HG02642 (cell line): ENCODE measurements around the gene KLRC1.
"Not testable (repeated sequence)": the region's sequence is repeated elsewhere in the genome, so short reads cannot be mapped to it uniquely, and the experiment has no call there.

ENCODE experiments used
- ATAC-seq: cut with Tn5 transposase; IDR thresholded peaks from one replicate; pipeline ENCODE4 v1.9.1; 2021; ENCODE audit warnings: mild to moderate bottlenecking; ENCODE audit not compliant: unreplicated experiment, poor library complexity

KLRC1 gene

DNA sequence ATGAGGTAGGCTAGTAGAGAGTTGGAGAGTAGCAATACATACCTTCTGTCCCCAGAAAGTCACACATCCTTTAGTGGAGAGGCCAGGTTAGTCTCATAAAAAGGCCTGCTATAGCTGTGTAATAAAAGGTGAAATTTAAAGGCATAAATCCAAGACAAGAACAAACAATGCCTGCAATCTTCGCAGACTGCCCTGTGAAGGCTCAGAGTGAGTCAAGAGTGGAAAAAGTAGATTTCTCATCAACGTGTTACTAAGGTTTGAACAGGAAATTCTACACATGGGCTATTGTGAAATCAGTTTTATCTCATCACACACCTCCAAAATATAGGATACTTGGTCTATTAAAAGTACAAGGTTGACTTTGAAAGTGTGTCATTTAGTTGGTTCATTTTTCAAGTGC is at the start of gene KLRC1:
KLRC1 (minus strand) TSS at position 222 of the 400 bp plus-strand sequence. CDS start 2,221 bp downstream, outside the sequence.
- ATAC-seq, result no peak

DNA sequence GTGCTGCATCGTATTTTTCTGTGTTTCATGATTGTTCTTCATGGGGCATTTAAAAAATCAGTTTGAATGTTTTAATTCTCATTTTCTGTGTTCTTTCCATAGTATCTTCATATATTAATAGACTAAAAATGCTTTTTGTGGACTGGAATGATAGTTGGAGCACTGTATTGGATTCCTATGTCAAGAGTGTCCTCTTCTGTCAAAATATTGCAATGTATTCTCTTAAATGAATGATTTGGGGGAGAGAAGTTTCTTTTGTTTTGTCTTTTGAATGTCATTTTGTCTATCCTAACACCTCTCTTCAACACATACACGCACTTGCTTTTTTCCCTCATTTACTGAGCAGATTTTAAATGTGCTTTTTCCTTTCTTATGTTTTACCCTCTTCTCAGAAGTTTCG is 47.9 kb upstream of the KLRC1 start:
- no peak for ATAC-seq

DNA sequence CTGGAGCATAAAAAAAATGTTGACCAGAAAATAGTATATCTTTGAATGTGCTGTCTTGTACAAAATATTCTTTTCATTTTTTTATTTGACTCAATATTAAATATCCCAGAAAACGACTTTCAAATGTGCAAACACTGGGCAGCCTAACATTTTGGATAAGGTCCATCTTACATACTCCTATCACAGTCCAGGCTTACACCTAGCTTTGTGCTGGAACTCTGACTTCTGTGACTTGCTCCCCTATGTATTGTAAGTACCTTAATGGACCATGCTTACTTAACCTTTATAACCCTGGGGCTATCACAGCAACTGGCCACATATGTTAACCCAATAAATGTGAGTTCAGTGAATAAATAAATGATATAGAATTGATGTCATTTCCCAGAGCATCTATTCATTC is 44.9 kb upstream of the KLRC1 start:
- ATAC-seq, result no peak

DNA sequence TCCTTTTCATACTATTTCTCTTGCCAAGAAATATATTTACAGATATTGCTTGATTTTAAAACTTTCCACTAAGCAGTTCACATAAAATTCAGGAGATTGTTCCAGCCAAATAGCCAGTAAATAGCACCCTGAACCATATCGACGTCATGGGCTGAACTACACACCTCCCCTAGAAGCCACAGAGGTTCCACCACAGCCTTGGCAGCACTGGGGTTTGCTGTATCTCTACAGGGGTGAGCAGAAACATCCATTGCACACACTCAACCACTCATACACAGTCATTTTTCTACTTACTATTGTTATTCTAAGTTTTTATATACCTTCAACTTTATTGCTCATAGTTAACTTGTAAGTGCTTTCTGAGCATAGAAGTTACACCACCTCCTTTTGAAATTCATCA is 44.4 kb upstream of the KLRC1 start:
- no peak for ATAC-seq

DNA sequence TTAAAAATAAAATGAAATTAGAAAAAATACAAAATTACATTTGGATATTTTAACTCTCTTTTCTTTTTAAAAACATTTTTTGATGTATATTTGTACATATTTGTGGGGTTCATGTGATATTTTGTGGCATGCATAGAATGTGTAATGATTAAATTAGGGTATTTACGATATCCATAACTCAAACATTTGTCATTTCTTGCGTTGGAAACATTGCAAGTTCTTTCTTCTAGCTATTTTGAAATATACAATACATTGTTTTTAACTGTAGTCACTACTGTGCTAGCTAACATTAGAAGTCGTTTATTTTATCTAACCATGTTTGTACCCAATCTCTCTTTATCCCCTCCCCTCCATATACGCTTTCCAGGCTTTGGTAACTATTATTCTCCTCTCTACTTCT is 38.6 kb upstream of the KLRC1 start:
- no peak for ATAC-seq

DNA sequence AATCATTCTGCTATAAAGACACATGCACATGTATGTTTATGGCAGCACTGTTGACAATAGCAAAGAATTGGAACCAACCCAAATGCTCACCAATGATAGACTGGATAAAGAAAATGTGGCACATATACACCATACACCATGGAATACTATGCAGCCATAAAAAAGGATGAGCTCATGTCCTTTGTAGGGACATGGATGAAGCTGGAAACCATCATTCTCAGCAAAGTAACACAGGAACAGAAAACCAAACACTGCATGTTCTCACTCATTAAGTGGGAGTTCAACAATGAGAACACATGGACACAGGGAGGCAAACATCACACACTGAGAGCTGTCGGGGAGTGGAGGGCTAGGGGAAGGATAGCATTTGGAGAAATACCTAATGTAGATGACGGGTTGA is 34.2 kb upstream of the KLRC1 start:
- ATAC-seq, result not testable (repeated sequence)

DNA sequence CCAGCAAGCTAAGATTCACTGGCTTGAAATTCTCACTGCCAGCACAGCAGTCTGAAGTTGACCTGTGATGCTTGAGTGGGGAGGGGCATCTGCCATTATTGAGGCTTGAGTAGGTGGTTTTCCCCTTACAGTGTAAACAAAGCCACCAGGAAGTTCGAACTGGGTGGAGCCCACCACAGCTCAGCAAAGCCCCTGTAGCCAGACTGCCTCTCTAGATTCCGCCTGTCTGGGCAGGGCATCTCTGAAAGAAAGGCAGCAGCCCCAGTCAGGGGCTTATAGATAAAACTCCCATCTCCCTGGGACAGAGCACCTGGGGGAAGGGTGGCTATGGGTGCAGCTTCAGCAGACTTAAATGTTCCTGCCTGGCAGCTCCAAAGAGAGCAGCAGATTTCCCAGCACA is 28.7 kb upstream of the KLRC1 start:
- not testable (repeated sequence) for ATAC-seq

DNA sequence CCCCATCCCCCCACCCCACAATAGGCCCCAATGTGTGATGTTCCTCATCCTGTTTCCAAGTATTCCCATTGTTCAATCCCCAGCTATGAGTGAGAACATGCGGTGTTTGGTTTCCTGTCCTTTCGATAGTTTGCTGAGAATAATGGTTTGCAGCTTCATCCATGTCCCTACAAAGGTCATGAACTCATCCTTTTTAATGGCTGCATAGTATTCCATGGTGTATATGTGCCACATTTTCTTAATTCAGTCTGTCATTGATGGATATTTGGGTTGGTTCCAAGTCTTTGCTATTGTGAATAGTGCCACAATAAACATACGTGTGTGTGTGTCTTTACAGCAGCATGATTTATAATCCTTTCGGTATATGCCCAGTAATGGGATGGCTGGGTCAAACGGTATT is 19.6 kb upstream of the KLRC1 start:
- not testable (repeated sequence) for ATAC-seq

DNA sequence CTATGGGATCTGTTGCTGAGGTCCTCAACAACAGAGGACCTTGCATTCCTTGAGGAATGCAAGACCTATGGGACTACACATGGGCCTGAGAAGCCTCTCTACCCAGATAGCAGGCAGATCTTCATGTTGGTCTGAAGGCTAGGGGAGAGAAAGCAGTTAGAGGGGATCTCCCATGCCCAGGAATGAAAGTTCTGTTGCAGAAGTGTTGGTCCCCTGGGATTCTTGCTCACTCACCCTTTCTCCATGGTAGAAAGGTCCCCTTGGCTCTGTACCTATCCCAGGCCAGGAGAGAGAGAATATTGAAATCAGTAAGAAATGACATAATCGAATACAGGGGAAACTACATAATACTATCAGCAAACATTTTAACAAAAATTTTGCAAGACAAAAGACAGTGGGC is 16.5 kb upstream of the KLRC1 start:
- ATAC-seq, result no peak

DNA sequence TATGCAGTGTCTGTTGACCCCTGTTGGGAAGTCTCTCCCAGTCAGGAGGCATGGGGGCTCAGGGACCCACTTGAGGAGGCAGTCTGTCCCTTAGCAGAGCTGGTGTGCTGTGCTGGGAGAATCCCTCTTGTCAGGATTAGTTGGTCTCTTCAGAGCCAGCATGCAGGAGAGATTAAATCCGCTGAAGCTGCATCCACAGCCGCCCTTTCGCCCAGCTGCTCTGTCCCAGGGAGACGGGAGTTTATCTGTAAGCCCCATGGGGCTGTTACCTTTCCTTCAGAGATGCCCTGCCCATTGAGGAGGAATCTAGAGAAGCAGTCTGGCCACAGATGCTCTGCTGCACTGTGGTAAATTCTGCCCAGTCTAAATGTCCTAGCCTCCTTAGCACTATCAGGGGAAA is 13.1 kb upstream of the KLRC1 start:
- no peak for ATAC-seq

DNA sequence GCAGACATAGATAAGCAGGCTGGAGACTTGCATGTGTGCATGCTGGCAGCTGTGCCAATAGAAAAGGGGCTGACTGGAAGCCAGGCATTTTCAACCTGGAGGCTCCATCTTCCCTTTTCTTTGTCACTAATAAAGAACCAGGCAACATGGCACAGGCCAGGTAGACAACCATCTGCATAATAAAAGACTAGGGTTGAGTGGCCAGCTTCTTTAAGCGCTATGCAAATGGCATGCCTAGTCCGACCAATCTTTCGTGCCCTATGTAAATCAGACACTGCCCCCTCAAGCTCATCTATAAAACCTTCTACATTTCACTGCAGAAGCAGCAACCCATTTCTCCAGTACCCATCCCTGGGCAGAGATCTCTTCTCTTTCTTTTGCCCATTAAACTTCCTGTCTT is 4.6 kb upstream of the KLRC1 start:
- no peak for ATAC-seq

DNA sequence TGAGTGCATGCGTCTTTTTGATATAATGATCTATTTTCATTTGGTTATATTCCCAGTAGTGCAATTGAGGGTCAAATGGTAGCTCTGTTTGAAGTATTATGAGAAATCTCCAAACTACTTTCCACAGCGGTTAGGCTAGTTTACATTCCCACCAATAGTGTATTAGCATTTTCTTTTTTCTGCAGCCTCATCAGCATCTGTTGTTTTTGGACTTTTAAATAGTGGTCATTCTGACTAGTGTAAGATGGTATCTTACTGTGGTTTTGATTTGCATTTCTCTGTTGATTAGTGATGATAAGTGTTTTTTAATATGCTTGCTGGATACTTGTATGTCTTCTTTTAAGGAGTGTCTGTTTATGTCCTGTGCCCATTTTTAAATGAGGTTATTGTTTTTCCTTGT is 3.7 kb upstream of the KLRC1 start:
- ATAC-seq, result no peak

DNA sequence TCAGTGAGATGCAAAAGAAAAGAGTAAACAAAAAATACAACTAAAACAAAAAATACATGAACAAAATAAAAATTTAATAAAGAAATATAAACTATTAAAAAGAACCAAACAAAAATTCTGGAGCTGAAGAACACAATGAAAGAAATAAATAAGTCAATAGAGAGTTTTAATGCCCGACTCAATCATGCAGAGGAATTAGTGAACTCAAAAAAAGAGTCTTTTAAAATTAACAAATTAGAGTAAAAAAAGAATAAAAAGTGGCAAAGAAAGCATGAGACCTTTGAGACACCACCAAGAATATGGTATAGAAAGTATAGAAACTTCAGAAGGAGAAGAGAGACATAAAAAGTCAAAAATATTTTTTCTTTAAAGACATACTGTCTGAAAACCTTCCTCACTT is 2.6 kb upstream of the KLRC1 start:
- ATAC-seq, result no peak

DNA sequence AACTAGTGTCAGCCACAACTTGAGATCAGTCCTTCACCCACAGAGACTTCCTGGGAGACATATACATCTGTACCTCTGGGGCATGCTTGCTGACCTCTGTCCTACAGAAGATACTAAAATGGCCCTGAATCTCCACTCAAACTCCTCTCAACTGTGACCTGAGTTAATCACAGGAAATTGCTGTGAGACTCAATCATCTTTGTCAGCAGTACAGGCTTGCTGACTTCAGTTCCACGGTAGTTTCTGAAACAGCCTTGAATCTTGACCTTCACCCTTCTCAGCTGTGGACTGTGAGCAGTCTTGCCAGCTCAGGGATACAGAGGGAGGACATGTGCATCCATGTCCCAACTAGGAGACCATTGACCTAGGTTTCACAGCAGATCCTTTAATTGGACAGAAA is 1.4 kb upstream of the KLRC1 start:
- ATAC-seq, result no peak

DNA sequence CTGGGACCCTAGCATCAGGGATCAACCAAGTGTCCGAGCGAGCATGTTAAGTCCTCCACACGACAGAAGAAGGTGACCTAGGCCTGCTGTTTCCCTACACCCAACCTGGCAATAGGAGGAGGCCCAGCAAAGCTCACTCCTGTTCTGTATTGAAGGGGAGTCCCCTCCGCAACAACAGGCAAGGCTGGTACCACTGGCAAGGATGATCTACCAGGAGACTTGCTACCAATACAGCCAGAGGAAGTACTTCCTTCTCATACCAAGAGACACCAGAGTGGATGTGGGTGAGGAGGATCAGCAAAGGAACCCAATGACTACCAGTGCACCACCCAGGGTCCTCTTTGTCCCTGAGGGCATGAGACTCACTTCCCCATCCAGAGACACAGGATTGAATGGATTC is 4.9 kb downstream of the KLRC1 start:
- ATAC-seq, result no peak

DNA sequence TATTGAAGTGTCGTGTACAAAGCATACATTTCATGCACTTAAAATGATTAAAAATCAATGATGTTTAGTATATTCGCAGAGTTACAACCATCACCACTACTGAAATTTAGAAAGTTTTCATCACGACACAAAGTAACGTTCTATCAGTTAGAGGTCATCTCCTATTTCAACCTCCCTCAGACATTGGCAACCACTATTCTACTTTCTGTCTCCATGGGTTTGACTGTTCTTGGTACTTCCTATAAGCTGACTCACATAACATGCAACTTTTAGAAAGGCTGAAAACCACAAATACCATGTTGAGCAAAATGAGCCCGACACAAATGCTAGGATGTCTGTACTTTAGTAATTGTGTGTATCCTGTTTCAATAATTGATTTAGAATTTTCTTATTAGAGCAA is 7.1 kb downstream of the KLRC1 start:
- not testable (repeated sequence) for ATAC-seq

DNA sequence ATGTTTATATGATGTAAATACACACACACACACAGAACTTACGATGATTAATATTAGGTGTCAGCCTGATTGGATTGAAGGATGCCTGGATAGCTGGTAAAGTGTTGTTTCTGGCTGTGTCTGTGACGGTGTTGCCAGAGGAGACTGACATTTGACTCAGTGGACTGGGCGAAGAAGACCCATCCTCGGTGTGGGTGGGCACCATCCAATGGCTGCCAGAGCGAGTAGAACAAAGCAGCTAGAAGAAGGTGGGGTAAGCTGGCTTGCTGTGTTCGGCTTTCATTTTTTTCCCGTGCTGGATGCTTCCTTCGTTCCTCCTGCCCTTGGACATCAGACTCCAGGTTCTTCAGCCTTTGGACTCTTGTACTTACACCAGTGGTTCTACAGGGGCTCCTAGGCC is 12.0 kb downstream of the KLRC1 start:
- not testable (repeated sequence) for ATAC-seq

DNA sequence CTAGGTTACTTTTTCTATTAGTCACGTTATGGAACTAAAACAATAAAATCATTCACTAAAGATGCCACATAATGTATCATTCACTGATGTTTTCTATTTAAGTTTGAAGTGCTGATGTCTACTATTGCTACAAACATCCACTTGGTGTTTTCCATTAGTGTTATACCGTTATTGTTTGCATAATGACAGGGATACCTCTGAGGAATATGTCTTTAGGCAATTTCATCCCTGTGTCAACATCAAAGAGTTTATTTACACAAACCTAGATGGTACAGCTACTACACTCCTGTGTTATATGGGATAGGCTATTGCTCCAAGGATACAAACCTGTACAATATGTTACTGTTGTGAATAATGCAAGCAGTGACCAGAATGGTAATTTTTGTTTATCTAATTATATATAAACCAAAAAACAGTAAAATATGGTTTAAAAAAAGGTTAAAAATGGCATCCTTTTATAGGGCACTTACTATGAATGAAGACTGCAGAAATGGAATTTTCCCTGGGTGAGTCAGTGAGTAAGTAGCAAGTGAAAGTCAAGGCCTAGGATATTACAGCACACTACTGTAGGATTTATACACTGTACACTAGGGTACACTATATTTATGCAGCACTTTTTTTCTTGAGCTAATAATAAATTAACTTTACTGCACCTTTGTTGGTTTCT is 13.4 kb downstream of the KLRC1 start:
- not testable (repeated sequence) for ATAC-seq

DNA sequence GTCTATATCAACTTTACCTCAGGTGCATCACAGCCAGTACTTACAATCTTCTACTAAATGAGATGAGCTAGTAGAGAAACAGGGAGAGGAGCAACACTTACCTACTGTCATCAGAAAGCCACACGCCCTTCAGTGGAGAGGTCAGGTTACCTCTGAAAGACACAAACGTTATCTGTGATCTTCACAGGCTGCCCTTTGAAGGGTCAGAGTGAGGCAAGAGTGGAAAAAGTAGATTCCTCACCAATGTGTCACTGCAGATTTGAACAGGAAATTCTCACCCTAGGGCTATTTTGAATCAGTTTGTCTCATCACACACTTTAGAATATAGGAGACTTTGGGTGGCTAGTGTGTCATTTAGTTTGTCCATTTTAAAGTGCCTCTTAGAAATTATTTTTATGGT is 15.6 kb downstream of the KLRC1 start:
- ATAC-seq, result not testable (repeated sequence)

DNA sequence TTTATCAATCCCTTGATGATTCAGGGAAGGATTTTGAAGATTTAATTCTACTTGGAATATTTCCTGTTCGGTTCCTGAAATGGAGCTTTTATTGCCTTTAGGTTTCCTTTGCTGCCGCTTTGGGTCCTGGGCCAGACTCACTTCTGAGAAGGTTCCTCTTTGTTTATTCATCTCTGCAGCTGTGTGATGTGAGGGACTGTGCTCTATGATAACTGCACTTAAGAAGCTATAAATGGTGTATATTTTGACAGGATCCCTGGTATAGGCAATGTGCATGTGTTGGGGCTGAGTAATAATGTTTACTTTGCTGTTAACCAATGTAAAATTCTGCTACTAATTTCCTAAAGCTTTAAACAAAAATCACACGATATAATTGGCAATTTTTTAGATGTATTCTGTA is 17.4 kb downstream of the KLRC1 start, which contains the start of gene KLRC2:
KLRC2 (minus strand) TSS at position 195 of the 400 bp plus-strand sequence; CDS start at position 171, 24 bp downstream.
- not testable (repeated sequence) for ATAC-seq

DNA sequence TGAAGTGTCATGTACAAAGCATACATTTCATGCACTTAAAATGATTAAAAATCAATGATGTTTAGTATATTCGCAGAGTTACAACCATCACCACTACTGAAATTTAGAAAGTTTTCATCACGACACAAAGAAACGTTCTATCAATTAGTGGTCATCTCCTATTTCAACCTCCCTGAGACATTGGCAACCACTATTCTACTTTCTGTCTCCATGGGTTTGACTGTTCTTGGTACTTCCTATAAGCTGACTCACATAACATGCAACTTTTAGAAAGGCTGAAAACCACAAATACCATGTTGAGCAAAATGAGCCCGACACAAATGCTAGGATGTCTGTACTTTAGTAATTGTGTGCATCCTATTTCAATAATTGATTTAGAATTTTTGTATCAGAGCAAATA is 22.6 kb downstream of the KLRC1 start:
- not testable (repeated sequence) for ATAC-seq

DNA sequence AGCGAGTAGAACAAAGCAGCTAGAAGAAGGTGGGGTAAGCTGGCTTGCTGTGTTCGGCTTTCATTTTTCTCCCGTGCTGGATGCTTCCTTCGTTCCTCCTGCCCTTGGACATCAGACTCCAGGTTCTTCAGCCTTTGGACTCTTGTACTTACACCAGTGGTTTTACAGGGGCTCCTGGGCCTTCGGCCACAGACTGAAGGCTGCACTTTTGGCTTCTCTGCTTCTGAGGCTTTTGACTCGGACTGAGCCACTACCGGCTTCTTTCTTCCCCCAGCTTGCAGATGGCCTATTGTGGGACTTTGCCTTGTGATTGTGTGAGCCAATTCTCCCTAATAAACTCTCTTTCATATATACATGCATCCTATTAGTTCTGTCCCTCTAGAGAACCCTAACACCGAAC is 27.2 kb downstream of the KLRC1 start:
- ATAC-seq, result not testable (repeated sequence)
